Stomach (tissue), 9 donors: ENCODE measurements around the gene PLXNB1. TPM values are rescaled to one million over a fixed set of nuclear protein-coding genes. Genes with fewer than 3 reads are reported as not detected.
"Not testable (repeated sequence)": the region's sequence is repeated elsewhere in the genome, so short reads cannot be mapped to it uniquely, and the experiment has no call there.

Experiments
- DNase-seq, 2 donors: peaks; one replicate each; pipeline versions ENCODE4 v3.0.0 to v3.0.0-alpha.2; 2013 to 2019
- H3K27ac ChIP-seq, 5 donors: fragments of 200-600 bp in 4 of 5; sonication (generic) in 4 of 5; one replicate each; pipeline ENCODE4 v1.5.1; 2013 to 2019; ENCODE audit warnings: mild to moderate bottlenecking in 1 of 5, moderate library complexity in 1 of 5
- H3K27me3 ChIP-seq, 3 donors: fragments of 200-600 bp; sonication (generic); one replicate each; pipeline ENCODE4 v1.5.1; 2017 to 2019; ENCODE audit warnings: mixed run types in 1 of 3
- H3K36me3 ChIP-seq, 4 donors: fragments of 200-600 bp; sonication (generic); 1 replicate in 3 of 4; 2 replicates in 1 of 4; pipeline ENCODE4 v1.5.1; 2016 to 2019
- H3K4me1 ChIP-seq, 4 donors: fragments of 200-600 bp; sonication (generic); one replicate each; pipeline ENCODE4 v1.5.1; 2016 to 2019
- H3K4me3 ChIP-seq, 4 donors: fragments of 200-600 bp; sonication (generic) in 3 of 4; one replicate each; pipeline ENCODE4 v1.5.1; 2016 to 2019; ENCODE audit warnings: mild to moderate bottlenecking in 1 of 4
- H3K9me3 ChIP-seq, 4 donors: fragments of 200-600 bp; sonication (generic); one replicate each; pipeline ENCODE4 v1.5.1; 2016 to 2019
- EP300 ChIP-seq: sonication (generic); formaldehyde crosslinking; IDR thresholded peaks from one replicate; pipeline ENCODE4 v1.6.1; 2017; ENCODE audit warnings: antibody characterized with exemption
- POLR2A ChIP-seq, 4 donors: fragments of 450-650 bp; IDR thresholded peaks; one replicate each; pipeline ENCODE4 v1.6.1; 2016; ENCODE audit warnings: antibody characterized with exemption in 4 of 4, control low read depth in 2 of 4, mild to moderate bottlenecking in 1 of 4, moderate library complexity in 1 of 4
- POLR2AphosphoS5 ChIP-seq, 3 donors: sonication (generic); formaldehyde crosslinking; IDR thresholded peaks; one replicate each; pipeline ENCODE4 v1.6.1; 2016; ENCODE audit warnings: antibody characterized with exemption in 3 of 3
- WGBS, 5 donors: extraction: QIAGEN DNeasy Blood & Tissue Kit in 3 of 5; methylation state at CpG; one replicate each; pipeline versions ENCODE4 v1.1.5 to v1.1.7; 2013 to 2018; 5-methylcytosine and 5-hydroxymethylcytosine counted together
- intact Hi-C: fragments of 100-400 bp; cut with DNase I; formaldehyde crosslinking; loops from one replicate; pipeline ENCODE4 v1.15.1; 2023; ENCODE audit warnings: low total_unique reads
- polyA plus RNA-seq, 3 donors: library from polyadenylated mRNA; stranded (reverse); fragments of 200-250 nt; gene quantifications; one replicate each; pipeline ENCODE4 v1.2.3, GENCODE V29; 2013
- total RNA-seq, 5 donors: library from RNA; depleted of rRNA; stranded (reverse); fragments of >200 nt; gene quantifications; one replicate each; pipeline versions ENCODE4 v1.1.0 to v1.2.3, GENCODE V29; 2014 to 2016
- TF ChIP-seq, protein P1 (sequence below), 7 experiments: fragments of 450-650 bp in 4 of 7; fragments of 200-600 bp in 3 of 7; sonication (generic) in 3 of 7; IDR thresholded peaks; one replicate each; pipeline ENCODE4 v1.5.1; 2016 to 2019; ENCODE audit warnings: antibody characterized with exemption in 7 of 7, control low read depth in 2 of 7, mild to moderate bottlenecking in 1 of 7
- donor health status: healthy with polysubstance abuse.
- donor health status: Bipolar disorder and iron deficiency.
- donor health status: healthy.

PLXNB1 gene
- total and polyA plus RNA-seq, 8 donors = 13.9 to 874 (median 135) TPM

DNA sequence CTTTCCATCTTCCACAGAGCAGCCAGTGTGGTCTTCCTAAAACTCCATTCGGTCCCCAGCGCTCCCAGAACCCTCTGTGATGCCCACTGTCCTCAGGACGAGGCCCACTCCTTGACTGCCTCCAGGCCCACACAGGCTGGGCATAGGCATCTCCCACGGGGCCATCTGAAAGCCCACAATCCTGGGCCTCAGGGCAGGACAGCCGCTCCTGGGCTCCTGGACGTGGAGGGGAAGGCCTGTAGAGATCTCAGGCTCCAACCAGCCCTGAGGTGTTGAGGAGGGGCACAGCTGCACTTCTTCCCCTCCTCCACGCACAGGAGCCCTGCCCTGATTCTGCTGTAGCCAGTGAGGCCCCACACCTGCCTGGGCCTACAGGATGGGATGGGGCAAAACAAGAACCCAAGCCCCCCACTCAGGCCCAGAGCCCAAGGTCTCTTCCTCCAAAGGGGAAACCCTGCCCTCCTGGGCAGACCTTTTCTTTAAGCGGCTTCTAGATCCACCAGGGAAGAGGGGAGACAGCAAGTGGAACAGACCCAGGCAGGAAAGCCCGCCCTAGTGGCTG lies 48.2 kb upstream of the PLXNB1 start:
- intact Hi-C loops = no loop called here
- H3K9me3 ChIP-seq = no peaks in the 10 kb centered on the region
- peaks cover 5 to 8% (median 7%) of the 10 kb centered on the region in 4 donors for H3K4me1 ChIP-seq
- no peak for DNase-seq
- H3K4me3 ChIP-seq = no peak overlapping the region
- TF ChIP-seq, protein P1, sequence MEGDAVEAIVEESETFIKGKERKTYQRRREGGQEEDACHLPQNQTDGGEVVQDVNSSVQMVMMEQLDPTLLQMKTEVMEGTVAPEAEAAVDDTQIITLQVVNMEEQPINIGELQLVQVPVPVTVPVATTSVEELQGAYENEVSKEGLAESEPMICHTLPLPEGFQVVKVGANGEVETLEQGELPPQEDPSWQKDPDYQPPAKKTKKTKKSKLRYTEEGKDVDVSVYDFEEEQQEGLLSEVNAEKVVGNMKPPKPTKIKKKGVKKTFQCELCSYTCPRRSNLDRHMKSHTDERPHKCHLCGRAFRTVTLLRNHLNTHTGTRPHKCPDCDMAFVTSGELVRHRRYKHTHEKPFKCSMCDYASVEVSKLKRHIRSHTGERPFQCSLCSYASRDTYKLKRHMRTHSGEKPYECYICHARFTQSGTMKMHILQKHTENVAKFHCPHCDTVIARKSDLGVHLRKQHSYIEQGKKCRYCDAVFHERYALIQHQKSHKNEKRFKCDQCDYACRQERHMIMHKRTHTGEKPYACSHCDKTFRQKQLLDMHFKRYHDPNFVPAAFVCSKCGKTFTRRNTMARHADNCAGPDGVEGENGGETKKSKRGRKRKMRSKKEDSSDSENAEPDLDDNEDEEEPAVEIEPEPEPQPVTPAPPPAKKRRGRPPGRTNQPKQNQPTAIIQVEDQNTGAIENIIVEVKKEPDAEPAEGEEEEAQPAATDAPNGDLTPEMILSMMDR (IDR thresholded peaks at IDR 0.05) = no peak
- TF ChIP-seq POLR2A (IDR thresholded peaks at IDR 0.05) = no peak
- TF ChIP-seq EP300 = no peak
- TF ChIP-seq POLR2AphosphoS5 (IDR thresholded peaks at IDR 0.05) = no peak
- no peaks in the 10 kb centered on the region for H3K27me3 ChIP-seq
- H3K36me3 ChIP-seq = peaks cover 0 to 43% (median 28%) of the 10 kb centered on the region in 4 donors
- peak overlapping the region in 3 of 5 donors; percentile 29 to 60 (median 36) for H3K27ac ChIP-seq
- WGBS, 5 donors = 78 to 89% (median 87%) methylated on average over 9 of the region's 9 CpGs

DNA sequence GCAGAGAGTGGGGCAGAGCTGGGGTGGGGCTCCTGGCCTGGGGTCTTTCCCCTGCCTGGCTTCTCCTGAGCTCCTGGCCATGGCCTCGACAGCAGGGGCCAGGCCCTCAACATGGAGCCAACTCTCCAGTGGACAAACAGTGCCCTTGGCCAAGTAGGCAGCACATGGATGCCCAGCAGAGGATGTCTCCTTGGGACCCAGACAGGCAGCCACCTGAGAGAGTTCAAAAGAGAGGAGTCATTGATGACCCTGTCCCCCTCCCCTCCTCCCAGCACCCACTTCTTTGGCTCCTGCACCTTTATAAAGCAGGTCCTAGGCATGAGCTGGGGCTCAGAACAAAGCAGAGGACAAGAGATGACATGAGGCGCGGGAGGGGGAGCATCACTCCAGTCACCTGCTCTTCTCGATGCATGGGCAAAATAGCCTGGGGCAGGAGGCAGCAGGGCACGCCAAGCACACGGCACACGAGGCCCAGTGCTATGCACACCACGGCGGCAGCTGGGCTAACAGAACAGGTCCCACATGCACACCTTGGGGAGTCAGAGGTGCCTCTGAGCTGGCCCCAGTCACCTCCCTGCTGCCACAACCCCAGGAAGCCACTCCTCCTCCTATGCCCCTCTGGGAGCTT lies 46.7 kb upstream of the PLXNB1 start:
- H3K4me3 ChIP-seq = no peak overlapping the region
- no peaks in the 10 kb centered on the region for H3K9me3 ChIP-seq
- 78 to 92% (median 84%) methylated on average over 9 of the region's 9 CpGs for WGBS, 5 donors
- no peak overlapping the region for H3K27ac ChIP-seq
- TF ChIP-seq POLR2A (IDR thresholded peaks at IDR 0.05) (no peak), EP300 (no peak), POLR2AphosphoS5 (IDR thresholded peaks at IDR 0.05) (no peak)
- TF ChIP-seq, protein P1 (IDR thresholded peaks at IDR 0.05) = no peak
- intact Hi-C loops = no loop called here
- H3K36me3 ChIP-seq = peaks cover 0 to 43% (median 28%) of the 10 kb centered on the region in 4 donors
- no peak for DNase-seq
- H3K4me1 ChIP-seq = peaks cover 13 to 19% (median 17%) of the 10 kb centered on the region in 4 donors
- H3K27me3 ChIP-seq = no peaks in the 10 kb centered on the region

DNA sequence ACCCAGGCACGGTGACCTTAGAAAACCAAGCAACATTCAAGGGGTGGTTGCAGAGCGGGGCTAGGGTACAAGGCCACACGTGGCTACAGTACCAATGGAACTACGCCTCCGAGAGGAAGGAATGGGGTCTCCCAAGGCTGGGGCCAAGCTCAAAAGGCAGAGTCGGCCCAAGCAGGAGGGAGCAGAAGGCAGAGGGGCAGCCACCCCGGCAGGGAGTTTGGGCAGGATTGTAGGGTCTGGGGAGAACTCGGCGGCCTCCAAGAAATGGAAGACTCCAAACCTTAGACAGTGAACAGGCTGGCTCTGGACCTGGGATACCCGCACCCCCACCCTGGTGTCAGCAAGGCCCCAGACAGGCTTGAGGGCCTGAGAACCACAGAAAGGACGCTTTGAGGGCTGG lies 45.3 kb upstream of the PLXNB1 start:
- TF ChIP-seq POLR2A (IDR thresholded peaks at IDR 0.05) (no peak), POLR2AphosphoS5 (IDR thresholded peaks at IDR 0.05) (no peak), EP300 (no peak)
- TF ChIP-seq, protein P1 (IDR thresholded peaks at IDR 0.05) = no peak
- intact Hi-C loops = no loop called here

DNA sequence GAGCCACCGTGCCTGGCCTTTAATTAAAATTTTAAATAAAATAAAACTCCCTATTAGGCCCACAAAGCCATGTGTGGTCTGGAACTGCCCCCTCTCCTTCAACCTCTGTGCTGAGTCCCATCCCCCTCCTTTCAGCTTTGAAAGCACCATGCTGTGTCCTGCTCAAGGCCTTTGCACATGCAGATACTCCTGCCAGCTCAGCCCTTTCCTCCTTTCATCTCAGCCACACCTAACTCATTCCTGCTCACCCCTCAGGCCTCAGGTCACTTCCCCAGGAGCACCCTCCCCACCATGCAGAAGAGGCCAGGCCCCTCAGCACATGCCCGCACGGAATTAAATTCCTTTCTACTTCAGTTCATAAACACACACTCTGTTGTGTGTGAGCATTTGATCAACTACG lies 44.7 kb upstream of the PLXNB1 start:
- Histone ChIP-seq H3K27ac (peak overlapping the region in 1 of 5 donors; percentile 100), H3K4me1 (peaks cover 21 to 38% (median 36%) of the 10 kb centered on the region in 4 donors), H3K36me3 (peaks cover 1 to 50% (median 33%) of the 10 kb centered on the region in 4 donors), H3K27me3 (no peaks in the 10 kb centered on the region), H3K4me3 (no peak overlapping the region), H3K9me3 (no peaks in the 10 kb centered on the region)
- DNase-seq = peak in 1 of 2 donors; percentile 41
- 53 to 72% (median 70%) methylated on average over 4 of the region's 4 CpGs for WGBS, 5 donors
- intact Hi-C loops = no loop called here
- no peak for TF ChIP-seq EP300
- TF ChIP-seq POLR2A (IDR thresholded peaks at IDR 0.05) = no peak
- TF ChIP-seq, protein P1 (IDR thresholded peaks at IDR 0.05) = no peak
- TF ChIP-seq POLR2AphosphoS5 (IDR thresholded peaks at IDR 0.05) = no peak

More for the DNA sequence above, 45.3 kb upstream of the PLXNB1 start:
- H3K36me3 ChIP-seq = peaks cover 0 to 44% (median 28%) of the 10 kb centered on the region in 4 donors
- no peak overlapping the region for H3K4me3 ChIP-seq
- DNase-seq = no peak
- H3K27ac ChIP-seq = peak overlapping the region in 1 of 5 donors; percentile 46
- peaks cover 17 to 32% (median 31%) of the 10 kb centered on the region in 4 donors for H3K4me1 ChIP-seq
- H3K9me3 ChIP-seq = no peaks in the 10 kb centered on the region
- H3K27me3 ChIP-seq = no peaks in the 10 kb centered on the region
- WGBS, 5 donors = 77 to 88% (median 85%) methylated on average over 11 of the region's 11 CpGs

DNA sequence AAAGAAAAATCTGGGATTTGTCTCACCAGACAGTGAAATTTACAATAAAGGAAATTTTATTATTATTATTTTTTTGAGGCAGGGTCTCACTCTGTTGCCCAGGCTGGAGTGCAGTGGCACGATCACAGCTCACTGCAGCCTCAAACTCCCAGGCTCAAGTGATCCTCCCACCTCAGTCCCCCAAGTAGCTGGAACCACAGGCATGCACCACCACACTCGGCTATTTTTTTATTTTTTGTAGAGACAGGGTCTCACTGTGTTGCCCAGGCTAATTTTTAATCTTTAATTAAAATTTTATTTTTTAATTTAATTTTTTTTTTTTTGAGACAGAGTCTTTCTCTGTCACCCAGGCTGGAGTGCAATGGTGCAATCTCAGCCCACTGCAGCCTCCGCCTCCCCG lies 44.1 kb upstream of the PLXNB1 start:
- intact Hi-C loops, H3K27me3 ChIP-seq, H3K9me3 ChIP-seq, H3K4me3 ChIP-seq, DNase-seq: not testable (repeated sequence)
- Histone ChIP-seq H3K36me3 (peaks cover 7 to 53% (median 36%) of the 10 kb centered on the region in 4 donors), H3K27ac (peak overlapping the region in 4 of 5 donors; percentile 92 to 100 (median 96)), H3K4me1 (peaks cover 21 to 44% (median 42%) of the 10 kb centered on the region in 4 donors)
- whole genome bisulfite sequencing, 5 donors = 90 to 97% (median 94%) methylated on average over 4 of the region's 4 CpGs
